HEK293T (cell line): ENCODE data around the gene MEI1.

ENCODE experiments used
- CTCF ChIA-PET: fragments of 350-600 bp; formaldehyde crosslinking; extraction: SDS; loops from one replicate; lab custom pipeline; 2021; ENCODE audit warnings: antibody characterized with exemption, inconsistent platforms; lab: Yijun Ruan, JAX
- POLR2A ChIA-PET: fragments of 350-600 bp; formaldehyde crosslinking; extraction: SDS; loops from one replicate; lab custom pipeline; 2020; ENCODE audit warnings: antibody characterized with exemption, inconsistent platforms; lab: Yijun Ruan, JAX
- DNase-seq: peaks from one replicate; pipeline ENCODE4 v3.0.0; 2012; ENCODE audit warnings: mixed read lengths; ENCODE audit errors: extremely low spot score
- ARNT ChIP-seq: fragments of 450-650 bp; IDR thresholded peaks from 2 replicates; pipeline ENCODE4 v1.6.1; 2017; ENCODE audit warnings: mild to moderate bottlenecking
- BHLHE40 ChIP-seq: fragments of 450-650 bp; IDR thresholded peaks from 2 replicates; pipeline ENCODE4 v1.6.1; 2016; ENCODE audit warnings: mild to moderate bottlenecking, moderate library complexity, borderline replicate concordance
- CTBP1 ChIP-seq: fragments of 450-650 bp; IDR thresholded peaks from 2 replicates; pipeline ENCODE4 v1.6.1; 2016; ENCODE audit warnings: borderline replicate concordance
- ELF4 ChIP-seq: fragments of 450-650 bp; IDR thresholded peaks from 2 replicates; pipeline ENCODE4 v1.6.1; 2017; ENCODE audit warnings: antibody characterized with exemption
- FOXA1 ChIP-seq: fragments of 450-650 bp; IDR thresholded peaks from 2 replicates; pipeline ENCODE4 v1.6.1; 2016; ENCODE audit warnings: mild to moderate bottlenecking
- FOXK2 ChIP-seq: fragments of 450-650 bp; IDR thresholded peaks from 2 replicates; pipeline ENCODE4 v1.6.1; 2016; ENCODE audit warnings: mild to moderate bottlenecking
- FOXM1 ChIP-seq: fragments of 450-650 bp; IDR thresholded peaks from 2 replicates; pipeline ENCODE4 v1.6.1; 2017; ENCODE audit warnings: mild to moderate bottlenecking, borderline replicate concordance
- HDGF ChIP-seq: fragments of 450-650 bp; IDR thresholded peaks from 2 replicates; pipeline ENCODE4 v1.6.1; 2017; ENCODE audit warnings: antibody characterized with exemption, borderline replicate concordance
- L3MBTL2 ChIP-seq: fragments of 450-650 bp; conservative IDR thresholded peaks from 2 replicates; pipeline ENCODE4 v1.6.1; 2016; ENCODE audit warnings: mild to moderate bottlenecking
- LEF1 ChIP-seq: fragments of 450-650 bp; IDR thresholded peaks from 2 replicates; pipeline ENCODE4 v1.6.1; 2017; ENCODE audit warnings: mild to moderate bottlenecking, borderline replicate concordance
- NFRKB ChIP-seq: fragments of 450-650 bp; IDR thresholded peaks from 2 replicates; pipeline ENCODE4 v1.6.1; 2016; ENCODE audit warnings: mild to moderate bottlenecking, moderate library complexity
- PKNOX1 ChIP-seq: fragments of 450-650 bp; IDR thresholded peaks from 2 replicates; pipeline ENCODE4 v1.6.1; 2016
- SP1 ChIP-seq: fragments of 450-650 bp; IDR thresholded peaks from 2 replicates; pipeline ENCODE4 v1.6.1; 2017
- SUZ12 ChIP-seq: fragments of 450-650 bp; IDR thresholded peaks from 2 replicates; pipeline ENCODE4 v1.6.1; 2016; ENCODE audit warnings: mild to moderate bottlenecking
- TARDBP ChIP-seq: fragments of 450-650 bp; IDR thresholded peaks from 2 replicates; pipeline ENCODE4 v1.6.1; 2016
- ZNF384 ChIP-seq: fragments of 450-650 bp; IDR thresholded peaks from 2 replicates; pipeline ENCODE4 v1.6.1; 2016

MEI1 gene

DNA sequence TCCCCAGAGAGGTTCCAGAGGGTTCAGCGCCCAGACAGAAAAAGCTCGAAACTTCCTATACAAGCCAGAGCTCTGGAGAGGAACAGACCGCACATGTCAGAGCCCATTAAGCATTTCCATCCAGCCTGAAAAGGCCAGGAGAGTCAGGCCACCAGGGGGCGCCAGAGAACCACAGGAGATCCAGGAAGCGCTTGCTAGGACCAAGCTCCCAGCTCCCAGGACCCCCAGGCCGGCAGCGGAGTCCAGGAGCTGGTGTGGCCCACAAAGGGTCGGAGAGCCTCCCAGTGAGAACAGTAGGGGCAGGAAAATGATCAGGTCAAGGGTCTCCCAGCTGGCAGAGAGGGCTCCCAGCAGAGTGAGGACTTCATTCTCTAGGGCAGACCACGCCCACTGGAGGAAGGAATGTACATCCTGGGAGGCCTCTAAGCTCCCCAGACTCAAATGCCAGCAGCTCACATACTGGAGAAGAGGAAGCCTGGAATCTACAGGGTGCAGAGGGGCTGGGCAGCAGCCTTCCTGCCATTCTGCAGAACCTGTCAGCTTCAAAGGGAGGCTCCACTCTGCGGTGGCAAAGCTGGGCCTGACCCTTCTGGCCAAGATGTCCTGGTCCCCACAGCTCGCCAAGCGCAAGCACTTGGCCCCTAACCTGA, 2.1 kb upstream of the MEI1 start:
- ChIA-PET CTCF (interaction anchor here (0.5 to 2.9 kb wide), 38 partner anchors 10 to 416 kb away, joined by 3 to 37 read pairs (median 4); partner anchors contain the start of genes CCDC134, SHISA8 and SNU13), POLR2A (interaction anchor here (0.8 to 3.3 kb wide), 16 partner anchors 9 to 394 kb away, joined by 3 to 33 read pairs (median 4); partner anchors contain the start of genes CCDC134, CENPM, DESI1 and NDUFA6)
- TF ChIP-seq CTBP1 (no peak), SP1 (no peak), TARDBP (no peak), PKNOX1 (no peak), FOXK2 (no peak), NFRKB (no peak), BHLHE40 (no peak), SUZ12 (no peak), L3MBTL2 (no peak), ARNT (no peak), ELF4 (no peak), HDGF (no peak), FOXA1 (no peak), ZNF384 (no peak), FOXM1 (no peak), LEF1 (no peak)
- DNase-seq, result peak; percentile 90

DNA sequence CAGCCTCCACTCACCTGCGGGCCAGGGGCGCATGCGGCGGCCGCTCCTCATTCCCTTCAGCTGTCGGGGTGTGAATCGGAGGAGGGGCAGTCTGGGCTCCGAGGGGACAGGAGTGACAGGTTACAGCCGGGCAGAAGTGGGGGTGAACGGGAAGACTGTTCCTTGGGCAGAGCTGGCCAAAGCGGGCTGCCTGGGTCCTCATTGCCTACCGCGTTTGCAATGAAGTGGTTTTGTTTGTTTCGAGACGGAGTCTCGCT, 733 bp downstream of the MEI1 start:
- DNase-seq, result no peak
- ChIA-PET POLR2A (no interaction called here), CTCF (no interaction called here)
- TF ChIP-seq PKNOX1, result no peak
- TF ChIP-seq ZNF384, result no peak
- no peak for TF ChIP-seq L3MBTL2
- no peak for TF ChIP-seq NFRKB
- TF ChIP-seq FOXK2, result no peak
- TF ChIP-seq BHLHE40, result no peak
- no peak for TF ChIP-seq CTBP1
- TF ChIP-seq LEF1, result no peak
- no peak for TF ChIP-seq ELF4
- TF ChIP-seq ARNT, result no peak
- no peak for TF ChIP-seq FOXM1
- no peak for TF ChIP-seq SP1
- no peak for TF ChIP-seq FOXA1
- no peak for TF ChIP-seq TARDBP
- no peak for TF ChIP-seq HDGF

DNA sequence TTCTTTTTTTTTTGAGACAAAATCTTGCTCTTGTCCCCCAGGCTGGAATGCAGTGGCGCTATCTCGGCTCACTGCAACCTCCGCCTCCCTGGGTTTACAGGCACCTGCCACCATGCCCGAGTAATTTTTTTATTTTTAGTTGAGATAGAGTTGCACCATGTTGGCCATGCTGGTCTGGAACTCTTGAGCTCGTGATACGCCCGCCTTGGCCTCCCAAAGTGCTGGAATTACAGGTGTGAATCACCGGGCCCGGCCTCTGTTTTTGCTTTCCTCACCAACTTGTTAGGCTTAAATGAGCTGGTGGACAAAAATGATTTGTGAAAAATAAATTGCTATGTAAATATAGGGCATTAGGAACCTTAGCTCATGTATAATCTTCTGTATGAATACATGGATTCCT, 3.5 kb downstream of the MEI1 start:
- CTCF ChIA-PET, result no interaction called here
- POLR2A ChIA-PET, result no interaction called here
- DNase-seq, result no peak
- TF ChIP-seq SUZ12 (no peak), FOXK2 (no peak), PKNOX1 (no peak), L3MBTL2 (no peak), ARNT (no peak), BHLHE40 (no peak)

- CTCF ChIA-PET, result no interaction called here
- POLR2A ChIA-PET, result no interaction called here
- TF ChIP-seq FOXK2 (no peak), L3MBTL2 (no peak), FOXM1 (no peak), CTBP1 (no peak), ZNF384 (no peak), BHLHE40 (no peak), SUZ12 (no peak), PKNOX1 (no peak), SP1 (no peak), LEF1 (no peak), TARDBP (no peak), FOXA1 (no peak), ARNT (no peak), ELF4 (no peak)
- DNase-seq, result no peak
These were observed 10.0 kb downstream of the MEI1 start for GRCh38 chr22:41709341-41709740.

DNA sequence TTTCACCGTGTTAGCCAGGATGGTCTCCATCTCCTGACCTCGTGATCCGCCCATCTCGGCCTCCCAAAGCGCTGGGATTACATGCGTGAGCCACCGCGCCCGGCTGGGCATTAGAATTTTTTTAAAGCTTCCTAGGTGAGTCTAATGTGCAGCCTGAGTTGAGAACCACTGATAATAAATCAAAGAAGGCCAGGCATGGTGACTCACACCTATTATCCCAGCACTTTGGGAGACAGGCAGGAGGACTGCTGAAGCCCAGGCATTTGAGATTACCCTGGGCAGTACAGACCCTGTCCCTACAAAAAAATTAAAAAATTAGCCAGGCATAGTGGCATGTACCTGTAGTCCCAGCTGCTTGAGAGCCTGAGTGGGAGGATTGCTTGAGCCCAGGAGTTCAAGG, 13.7 kb downstream of the MEI1 start:
- ChIA-PET POLR2A (interaction anchor here (1.6 kb wide), 1 partner anchor 15 kb away, joined by 7 read pairs; no protein-coding TSS in a partner anchor), CTCF (interaction anchor here (1.1 to 3.7 kb wide), 2 partner anchors 16 to 34 kb away, joined by 3 to 20 read pairs; no protein-coding TSS in a partner anchor)
- TF ChIP-seq PKNOX1 (peak; percentile 65), BHLHE40 (no peak)
- DNase-seq, result no peak
